Stimulated activated CD4-positive, alpha-beta T cell treated with anti-CD3 and anti-CD28 coated beads, TNF-alpha, amount 100 ng/mL, for 4 hours (primary cell): ENCODE results near the gene PADI3.

Source experiments
- DNase-seq, 3 experiments: peaks; one replicate each; pipeline ENCODE4 v3.0.0-alpha.2; 2020; ENCODE audit warnings: low read depth in 3 of 3

The PADI3 gene

DNA sequence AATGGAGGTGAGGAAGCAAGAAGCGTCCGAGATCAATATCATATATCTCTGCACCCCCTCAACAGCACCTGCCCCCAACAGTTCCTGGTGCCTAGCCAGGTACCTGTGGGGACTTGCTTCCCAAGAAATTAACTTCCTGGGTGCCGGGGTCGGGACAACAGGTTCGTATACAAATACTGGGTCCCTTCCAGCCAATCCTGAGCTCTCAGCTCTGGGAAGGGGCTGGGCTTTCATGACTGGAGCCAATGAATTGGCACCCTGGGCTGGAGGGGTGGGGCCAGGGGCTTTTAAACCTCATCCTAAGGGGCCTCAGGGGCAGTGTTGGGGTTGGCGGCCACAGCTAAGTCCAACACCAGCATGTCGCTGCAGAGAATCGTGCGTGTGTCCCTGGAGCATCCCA lies at the start of gene PADI3:
Gene PADI3 (plus strand): TSS at position 318 of the 400 bp plus-strand sequence. CDS start 40 bp downstream, at position 358.
- DNase-seq = no peak

DNA sequence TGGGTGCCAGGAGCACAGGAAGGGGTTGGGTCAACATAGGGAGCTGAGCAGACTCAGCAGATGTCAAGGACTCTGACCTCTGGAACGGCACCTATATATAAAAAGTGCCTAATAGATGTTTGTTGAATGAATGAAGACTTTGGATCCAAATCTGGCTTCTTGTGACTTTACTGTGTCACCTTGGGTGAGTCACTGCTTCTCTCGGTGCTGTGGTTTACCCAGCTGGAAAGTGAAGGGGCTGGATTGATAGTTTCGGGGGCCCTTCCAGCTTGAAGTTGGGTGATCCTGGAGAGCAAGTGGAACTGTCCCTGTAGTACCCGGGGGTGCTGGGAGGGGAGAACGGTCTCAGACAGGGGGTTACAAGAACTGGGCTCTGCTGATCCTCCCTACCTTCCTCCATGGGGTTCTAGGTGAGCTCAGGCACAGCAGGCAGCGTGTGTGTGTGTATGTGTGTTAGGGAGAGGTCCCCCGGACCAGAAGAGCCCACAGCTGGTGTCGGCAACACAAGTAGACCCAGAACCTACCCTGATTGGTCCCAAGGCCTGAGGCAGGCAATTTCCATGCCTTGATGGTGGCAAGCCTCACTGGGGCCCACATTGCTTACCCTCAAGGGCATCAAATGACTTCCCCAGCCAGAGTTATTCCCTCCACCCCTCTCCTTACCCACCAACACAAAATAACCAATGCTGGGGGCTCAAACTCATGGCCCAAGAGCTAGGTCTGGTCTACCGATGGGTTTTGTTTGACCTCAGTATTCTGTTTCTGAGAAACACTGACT lies 49.4 kb upstream of the PADI3 start:
- no peak for DNase-seq

DNA sequence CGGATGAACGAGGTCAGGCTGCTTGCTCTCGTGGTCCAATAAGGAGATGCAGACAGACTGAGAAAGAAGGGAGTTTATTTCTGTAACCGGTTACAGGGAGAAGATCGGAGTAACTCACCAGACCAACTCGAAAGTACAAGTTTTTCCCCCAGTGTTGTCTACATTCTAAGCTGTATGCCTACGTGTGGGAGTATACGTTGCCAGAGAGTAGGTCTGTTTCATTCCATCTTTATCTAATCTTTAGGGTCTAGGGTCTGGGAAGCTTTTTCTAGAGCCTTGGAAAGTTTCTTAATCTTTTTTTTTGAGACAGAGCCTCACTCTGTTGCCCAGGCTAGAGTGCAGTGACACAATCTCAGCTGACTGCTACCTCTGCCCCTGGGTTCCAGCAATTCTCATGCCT lies 48.7 kb upstream of the PADI3 start:
- DNase-seq = no peak

GRCh38 chr1:17200756-17201155 lies 48.1 kb upstream of the PADI3 start:
- DNase-seq = no peak

DNA sequence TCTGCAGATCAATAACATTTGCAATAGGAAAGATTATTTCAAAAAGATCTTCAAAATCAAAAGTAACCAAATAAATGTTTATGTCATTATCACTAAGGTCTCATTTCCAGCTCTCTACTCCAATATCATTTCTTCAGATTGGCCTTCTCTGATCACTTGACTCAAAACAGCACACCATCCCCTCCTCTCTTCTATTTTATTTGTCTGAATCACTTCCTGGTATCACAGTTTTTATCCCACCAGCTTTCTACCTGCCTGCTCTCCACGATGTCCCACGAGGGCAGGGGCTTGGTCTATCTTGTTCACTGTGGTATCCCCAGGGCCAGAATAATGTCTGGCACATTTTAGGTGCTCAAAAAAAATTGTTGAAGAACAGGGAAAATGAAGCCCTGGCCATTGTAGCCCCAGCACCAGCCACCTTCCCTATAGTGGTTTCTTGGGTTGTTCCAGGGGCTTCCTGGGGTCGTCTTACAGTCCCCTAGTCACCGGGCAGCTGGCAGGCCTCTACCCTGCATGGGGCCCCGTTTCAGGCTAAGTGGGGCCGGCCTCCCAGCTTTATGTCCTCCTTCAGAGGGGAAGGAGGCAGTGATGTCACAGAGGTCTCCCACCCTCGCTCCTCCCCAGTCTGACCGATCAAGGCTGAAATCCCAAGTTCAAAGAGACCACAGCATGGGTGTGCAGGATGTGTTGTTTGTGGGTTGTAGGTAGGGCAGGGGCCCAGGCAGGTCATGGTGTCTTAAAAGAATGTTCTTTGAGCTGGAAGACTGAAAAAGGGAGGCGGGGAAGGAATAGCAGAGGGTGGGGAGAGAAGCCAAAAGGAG lies 47.5 kb upstream of the PADI3 start:
- no peak for DNase-seq

GRCh38 chr1:17204546-17205440 lies 44.1 kb upstream of the PADI3 start, which contains the start of gene PADI1:
Gene PADI1, plus strand, starts transcription at chr1:17205128. Its CDS starts 90 bp downstream, at chr1:17205218.
- DNase-seq = no peak

DNA sequence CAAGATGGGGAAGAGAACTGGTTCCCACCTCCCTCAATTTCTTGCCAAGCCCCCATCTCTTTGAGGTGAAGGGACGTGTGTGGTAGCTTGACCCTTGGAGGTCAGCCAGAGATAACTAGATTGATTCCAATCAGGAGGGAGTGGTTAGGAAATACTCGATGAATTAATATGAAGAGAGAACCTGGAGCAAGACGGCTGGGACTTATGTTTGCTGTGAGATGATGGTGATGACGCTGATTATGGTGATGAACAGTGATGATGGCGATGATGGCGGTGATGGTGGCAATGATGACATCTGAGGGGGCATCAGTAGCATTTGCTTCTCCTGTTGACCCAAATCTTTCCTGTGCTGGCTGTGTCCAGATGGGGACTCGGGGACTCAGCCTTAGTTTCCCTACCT lies 43.2 kb upstream of the PADI3 start:
- DNase-seq = no peak

- no peak for DNase-seq
These were observed 42.7 kb upstream of the PADI3 start for GRCh38 chr1:17206196-17206595.

DNA sequence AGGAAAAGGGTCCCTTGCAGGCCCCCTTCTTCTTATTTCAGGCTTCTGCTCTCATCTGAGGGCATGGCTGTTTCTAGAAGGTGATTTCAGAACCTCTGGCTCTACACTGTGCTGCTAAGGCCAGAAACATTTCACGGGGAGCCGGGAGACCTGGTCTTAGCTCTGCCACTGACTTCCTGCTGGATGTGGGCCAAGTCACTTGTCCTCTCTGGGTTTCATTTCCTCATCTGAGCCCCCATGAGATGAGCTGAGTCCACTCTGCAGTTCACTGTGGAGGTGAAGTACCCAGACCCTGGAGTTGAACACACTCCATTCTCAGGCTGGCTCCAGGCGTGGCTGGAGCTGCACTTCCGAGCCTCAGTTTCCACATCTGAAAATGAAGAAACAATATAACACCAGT lies 41.9 kb upstream of the PADI3 start:
- DNase-seq = no peak

DNA sequence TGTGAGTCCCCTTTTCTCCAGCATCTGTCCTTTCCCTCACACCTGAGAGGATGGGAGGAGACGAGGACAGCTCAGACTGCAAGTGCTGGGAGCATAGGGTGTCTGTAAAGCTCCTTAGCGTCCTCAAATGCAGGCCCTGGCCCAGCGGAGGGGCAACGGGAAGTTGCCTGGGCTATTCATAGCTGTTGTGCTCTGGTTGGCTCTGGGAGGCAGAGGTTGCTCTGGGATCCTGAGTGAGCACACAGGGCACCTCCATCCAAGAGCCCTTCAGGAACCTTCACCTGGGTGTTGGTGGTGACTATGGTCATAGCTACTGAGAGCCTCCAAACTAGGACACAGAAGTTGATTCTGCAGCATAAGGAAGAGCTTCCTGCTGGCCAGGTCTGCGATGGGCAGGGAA lies 41.4 kb upstream of the PADI3 start:
- no peak for DNase-seq

DNA sequence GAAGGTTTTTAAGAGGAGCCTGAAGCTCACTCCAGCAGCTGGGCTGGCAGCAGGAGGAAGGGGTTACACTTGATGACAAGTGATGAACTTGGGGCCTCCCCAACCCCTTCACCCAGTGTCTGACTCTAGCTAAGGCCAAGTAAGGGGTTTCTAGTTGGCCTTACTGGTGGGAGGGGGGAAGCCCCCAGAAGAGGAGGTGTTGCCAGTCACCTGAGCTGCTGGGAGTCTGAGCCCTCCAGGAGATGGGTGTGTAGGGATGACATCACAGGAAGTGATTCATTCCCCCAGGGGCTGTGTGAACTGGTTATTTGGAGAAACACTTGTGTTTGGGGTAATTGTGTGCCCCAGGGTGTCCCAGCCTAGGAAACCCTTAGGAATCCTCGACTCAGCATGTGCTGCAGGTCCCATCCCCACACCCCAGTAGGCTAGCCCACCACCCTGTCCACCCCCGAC lies 40.9 kb upstream of the PADI3 start:
- peak in 2 of 3 experiments; percentile 25 for DNase-seq

GRCh38 chr1:17208546-17208945 lies 40.4 kb upstream of the PADI3 start:
- no peak for DNase-seq

DNA sequence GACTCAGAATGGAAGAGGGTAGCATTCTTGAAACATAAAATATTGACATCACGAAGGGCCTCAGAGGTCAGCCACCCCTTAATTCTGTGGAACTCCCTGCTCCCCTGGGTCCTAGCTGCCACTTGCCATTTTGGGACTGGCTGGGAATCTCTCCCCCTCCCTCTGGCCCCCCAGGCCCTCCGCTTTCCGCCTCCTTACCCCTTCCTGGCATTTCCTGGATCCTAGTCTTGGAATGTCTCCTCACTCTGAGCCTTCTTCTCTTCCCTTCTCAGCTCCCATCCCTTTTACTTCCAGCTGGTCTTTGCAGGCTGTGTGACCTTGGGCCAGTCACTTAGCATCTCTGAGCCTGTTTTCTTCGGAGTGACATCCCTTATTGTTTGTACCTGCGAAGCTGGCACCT lies 39.5 kb upstream of the PADI3 start:
- no peak for DNase-seq

DNA sequence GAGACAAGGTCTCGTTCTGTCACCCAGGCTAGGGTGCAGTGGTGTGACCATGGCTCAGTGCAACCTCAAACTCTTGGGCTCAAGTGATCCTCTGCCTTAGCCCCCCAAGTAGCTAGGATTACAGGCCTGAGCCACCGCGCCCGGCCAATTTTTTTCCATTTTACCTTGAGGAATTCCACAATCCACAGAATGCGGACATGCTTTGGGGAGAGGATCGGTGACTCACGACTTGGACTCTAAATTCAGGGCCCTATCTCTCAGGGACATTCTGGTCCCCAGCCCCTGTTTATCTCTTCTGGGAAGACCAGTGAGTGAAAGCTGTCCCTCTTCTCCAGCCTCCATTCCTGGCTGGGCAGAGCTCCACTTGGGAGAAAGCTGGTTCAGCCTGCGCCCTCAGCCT lies 38.7 kb upstream of the PADI3 start:
- no peak for DNase-seq

DNA sequence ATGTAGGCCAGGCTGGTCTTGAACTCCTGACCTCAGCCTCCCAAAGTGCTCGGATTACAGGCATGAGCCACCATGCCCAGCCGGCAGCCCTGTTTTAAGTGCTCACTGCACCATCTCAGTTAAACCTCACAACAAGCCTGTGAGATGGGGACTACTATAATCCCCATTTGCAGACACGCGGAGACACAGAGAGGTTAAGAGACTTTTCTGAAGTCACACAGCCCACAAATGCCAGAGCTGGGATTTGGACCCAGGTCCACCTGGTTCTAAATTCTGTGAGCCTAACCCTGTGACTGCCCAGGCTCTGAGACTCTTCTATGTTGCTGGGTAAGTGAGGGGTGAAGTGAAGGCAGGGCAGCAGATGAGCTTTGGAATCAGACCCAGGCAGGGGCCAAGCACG lies 37.5 kb upstream of the PADI3 start:
- DNase-seq = no peak

DNA sequence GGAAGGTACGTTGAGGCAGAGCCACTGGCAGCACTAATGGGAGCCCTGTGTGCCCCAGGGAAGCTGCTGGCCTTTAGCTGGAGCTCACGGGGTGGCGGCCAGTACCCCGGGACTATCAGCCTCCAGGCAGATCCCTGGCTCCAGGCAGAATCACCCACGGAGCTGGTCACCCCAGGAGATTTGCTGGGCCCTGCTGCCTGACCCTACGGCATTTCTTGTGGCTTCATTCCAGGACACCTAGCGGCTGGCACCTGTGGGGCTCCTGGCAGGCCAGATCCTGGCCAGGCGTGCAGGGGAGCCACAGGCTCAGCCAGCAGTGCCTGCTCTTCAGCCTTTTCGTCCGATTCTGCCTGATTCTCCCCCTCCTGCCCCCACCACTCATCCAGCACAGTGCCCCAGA lies 36.9 kb upstream of the PADI3 start:
- DNase-seq = no peak

DNA sequence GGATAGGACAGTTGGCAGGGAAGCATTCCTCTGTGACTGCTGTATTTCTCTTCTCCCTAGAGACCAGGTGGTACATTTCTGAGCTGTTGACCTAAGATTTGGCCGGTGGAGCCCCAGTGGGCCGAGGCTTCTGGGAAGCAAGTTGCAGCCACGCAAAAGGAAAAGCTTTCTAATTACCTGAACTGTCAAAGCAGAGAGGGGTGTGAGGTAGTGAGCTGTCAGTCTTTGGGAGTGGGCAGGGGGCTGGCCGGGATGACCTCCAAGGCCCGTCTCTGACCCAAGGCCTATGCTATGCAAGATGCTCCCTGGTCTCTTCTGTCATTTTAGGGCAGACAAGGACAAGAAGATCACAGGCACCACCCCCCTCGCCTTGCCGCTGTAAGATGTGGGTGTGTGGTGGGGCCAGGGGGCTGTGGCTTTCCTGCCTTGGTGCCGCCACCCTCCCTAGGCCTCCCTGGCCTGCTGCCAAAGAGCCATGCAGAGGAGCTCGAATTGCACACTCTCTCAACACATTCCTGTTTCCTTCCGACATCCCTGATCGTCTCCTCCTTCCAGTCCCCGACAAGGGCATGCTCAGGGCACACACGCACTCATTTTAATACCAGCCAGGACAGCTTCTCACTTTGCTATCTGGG lies 36.3 kb upstream of the PADI3 start:
- peak; percentile 4 to 32 (median 19) for DNase-seq

DNA sequence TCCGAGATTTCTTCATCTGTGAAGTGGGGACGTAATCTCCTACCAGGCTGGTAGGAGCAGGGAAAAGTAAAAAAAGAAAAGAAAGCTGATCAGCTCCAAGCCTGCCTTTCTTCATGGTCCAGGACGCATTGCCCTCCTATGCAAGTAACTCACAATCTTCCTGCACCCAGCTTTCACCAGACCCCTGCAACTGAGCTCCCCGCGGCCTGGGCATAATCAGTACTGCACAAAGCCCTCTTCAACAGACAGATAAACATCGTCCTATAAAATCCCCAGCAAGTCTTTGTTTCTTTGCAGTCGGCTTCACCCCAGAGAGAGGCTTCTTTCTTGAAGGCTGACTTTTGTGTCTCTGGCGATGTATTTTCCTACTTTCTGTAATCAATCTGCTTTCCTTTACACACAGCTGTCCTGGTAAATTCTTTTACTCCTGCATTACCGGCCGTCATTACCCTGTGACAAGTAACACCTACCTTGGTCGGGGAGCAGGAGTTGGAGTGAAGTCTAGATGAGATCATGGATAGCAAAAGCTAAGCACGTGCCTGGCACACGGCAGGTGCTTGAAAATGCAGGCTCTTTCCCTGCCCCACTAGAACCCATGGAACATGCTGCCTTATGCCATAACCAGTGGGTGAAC lies 35.6 kb upstream of the PADI3 start:
- no peak for DNase-seq

- no peak for DNase-seq
These were observed 35.1 kb upstream of the PADI3 start for GRCh38 chr1:17213782-17214148.

GRCh38 chr1:17214876-17215544 lies 33.9 kb upstream of the PADI3 start:
- no peak for DNase-seq

GRCh38 chr1:17215545-17215890 lies 33.4 kb upstream of the PADI3 start:
- DNase-seq = no peak
